Caco-2 (cell line): ENCODE data around the gene HOXB6. TPM values are rescaled to one million over a fixed set of nuclear protein-coding genes. Genes with fewer than 3 reads are reported as not detected.
A peak's percentile ranks its signal among the peaks of the same experiment; 100 is the strongest.

ENCODE experiments used
- BruUV-seq: library from RNA; stranded (reverse); fragments of 400-500 nt; replicated peaks from 2 replicates; lab custom pipeline; 2021; lab: Mats Ljungman, UMichigan
- CTCF ChIA-PET: fragments of 300-600 bp; sonication (Branson Sonifier 250); formaldehyde crosslinking; loops from one replicate; lab custom pipeline; 2022; ENCODE audit warnings: antibody characterized with exemption; lab: Charles Lee
- POLR2A ChIA-PET: fragments of 300-600 bp; sonication (Branson Sonifier 250); formaldehyde crosslinking; loops from one replicate; lab custom pipeline; 2022; ENCODE audit warnings: antibody characterized with exemption; lab: Charles Lee
- DNase-seq, 2 experiments: peaks; one replicate each; pipeline versions ENCODE4 v3.0.0 to v3.0.0-alpha.2; 2020 to 2022
- H3K27me3 ChIP-seq: replicated peaks from 2 replicates; pipeline ENCODE4 v1.6.0; 2011; ENCODE audit warnings: low read length; ENCODE audit not compliant: control insufficient read depth, insufficient read depth
- H3K36me3 ChIP-seq: 2 replicates; pipeline ENCODE4 v1.5.1; 2011; ENCODE audit warnings: low read length; ENCODE audit not compliant: control insufficient read depth, insufficient read depth
- H3K4me1 ChIP-seq: fragments of 250-450 bp; sonication (Bioruptor Pico); 2 replicates; pipeline ENCODE4 v1.5.1; 2020; ENCODE audit warnings: mild to moderate bottlenecking
- H3K4me3 ChIP-seq: 2 replicates; pipeline ENCODE4 v1.5.1; 2011; ENCODE audit warnings: low read depth, mild to moderate bottlenecking, control low read depth, low read length
- H3K9me3 ChIP-seq: fragments of 250-450 bp; sonication (Bioruptor Pico); 2 replicates; pipeline ENCODE4 v1.5.1; 2020; ENCODE audit warnings: mild to moderate bottlenecking, moderate library complexity
- H3K27ac Mint-ChIP-seq: one replicate; pipeline ENCODE4 v1.8.0; 2022; ENCODE audit warnings: mixed read lengths; ENCODE audit not compliant: unreplicated experiment
- H3K27me3 Mint-ChIP-seq: one replicate; pipeline ENCODE4 v1.8.0; 2022; ENCODE audit warnings: mixed read lengths; ENCODE audit not compliant: insufficient read depth, unreplicated experiment
- H3K36me3 Mint-ChIP-seq: one replicate; pipeline ENCODE4 v1.8.0; 2022; ENCODE audit warnings: mild to moderate bottlenecking, mixed read lengths; ENCODE audit not compliant: insufficient read depth, unreplicated experiment
- H3K4me1 Mint-ChIP-seq: one replicate; pipeline ENCODE4 v1.8.0; 2022; ENCODE audit warnings: low read depth, mixed read lengths; ENCODE audit not compliant: unreplicated experiment
- H3K4me3 Mint-ChIP-seq: one replicate; pipeline ENCODE4 v1.8.0; 2022; ENCODE audit warnings: mild to moderate bottlenecking, moderate library complexity, mixed read lengths; ENCODE audit not compliant: unreplicated experiment
- H3K9me3 Mint-ChIP-seq: one replicate; pipeline ENCODE4 v1.8.0; 2022; ENCODE audit warnings: mixed read lengths; ENCODE audit not compliant: unreplicated experiment
- intact Hi-C: fragments of 100-400 bp; cut with micrococcal nuclease; formaldehyde crosslinking; loops from one replicate; pipeline ENCODE4 v1.10.0; 2022; ENCODE audit not compliant: unreplicated experiment
- total RNA-seq: library from RNA; stranded (reverse); gene quantifications from 2 replicates; pipeline ENCODE4 v1.2.3, GENCODE V29; 2022
- TF ChIP-seq, protein P1 (sequence below), 2 experiments: fragments of 200-600 bp in 1 of 2; IDR thresholded peaks; 1 replicate in 1 of 2; 2 replicates in 1 of 2; pipeline versions ENCODE4 v1.5.1 to v1.8.0; 2011 to 2022; ENCODE audit warnings: antibody characterized with exemption in 1 of 2, control low read depth in 1 of 2, inconsistent platforms in 1 of 2, low read depth in 1 of 2, low read length in 1 of 2, mild to moderate bottlenecking in 1 of 2, moderate library complexity in 1 of 2; ENCODE audit not compliant: insufficient read depth in 1 of 2, severe bottlenecking in 1 of 2, unreplicated experiment in 1 of 2

The HOXB6 gene
- total RNA-seq, 1 experiment from 2014 or later, result 1.9 TPM

DNA sequence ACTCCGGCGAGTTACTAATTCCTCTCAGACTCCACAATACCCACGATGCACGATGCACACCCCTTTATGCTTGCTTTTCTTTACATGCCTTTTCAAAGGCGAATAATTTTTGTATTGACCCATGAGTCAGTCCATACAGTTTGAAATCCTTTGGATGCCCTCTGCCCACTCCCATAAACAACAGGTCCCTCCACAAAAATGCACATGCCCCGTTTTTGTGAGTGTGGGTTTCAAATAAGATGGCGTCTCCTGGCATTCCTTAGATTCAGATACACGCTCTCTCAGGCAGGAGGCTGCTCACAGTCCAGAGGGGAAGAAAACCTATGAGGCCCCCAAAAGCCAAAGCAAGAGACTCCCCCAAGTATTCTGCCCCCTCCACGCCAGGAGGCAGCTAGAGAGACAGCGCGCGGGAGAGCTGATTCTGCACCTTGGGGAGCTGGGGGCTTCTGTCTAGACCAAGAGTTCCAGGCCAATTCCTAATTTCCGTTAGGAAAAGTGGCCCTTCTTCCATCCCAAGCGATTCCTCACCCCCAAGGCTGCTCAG, 40.9 kb upstream of the HOXB6 start:
- Mint-ChIP-seq H3K4me3 (peak overlapping the region; percentile 77), H3K36me3 (no peaks in the 10 kb centered on the region), H3K27me3 (peaks cover 26% of the 10 kb centered on the region), H3K9me3 (no peaks in the 10 kb centered on the region), H3K27ac (no peak overlapping the region), H3K4me1 (peaks cover 7% of the 10 kb centered on the region)
- TF ChIP-seq, protein P1, sequence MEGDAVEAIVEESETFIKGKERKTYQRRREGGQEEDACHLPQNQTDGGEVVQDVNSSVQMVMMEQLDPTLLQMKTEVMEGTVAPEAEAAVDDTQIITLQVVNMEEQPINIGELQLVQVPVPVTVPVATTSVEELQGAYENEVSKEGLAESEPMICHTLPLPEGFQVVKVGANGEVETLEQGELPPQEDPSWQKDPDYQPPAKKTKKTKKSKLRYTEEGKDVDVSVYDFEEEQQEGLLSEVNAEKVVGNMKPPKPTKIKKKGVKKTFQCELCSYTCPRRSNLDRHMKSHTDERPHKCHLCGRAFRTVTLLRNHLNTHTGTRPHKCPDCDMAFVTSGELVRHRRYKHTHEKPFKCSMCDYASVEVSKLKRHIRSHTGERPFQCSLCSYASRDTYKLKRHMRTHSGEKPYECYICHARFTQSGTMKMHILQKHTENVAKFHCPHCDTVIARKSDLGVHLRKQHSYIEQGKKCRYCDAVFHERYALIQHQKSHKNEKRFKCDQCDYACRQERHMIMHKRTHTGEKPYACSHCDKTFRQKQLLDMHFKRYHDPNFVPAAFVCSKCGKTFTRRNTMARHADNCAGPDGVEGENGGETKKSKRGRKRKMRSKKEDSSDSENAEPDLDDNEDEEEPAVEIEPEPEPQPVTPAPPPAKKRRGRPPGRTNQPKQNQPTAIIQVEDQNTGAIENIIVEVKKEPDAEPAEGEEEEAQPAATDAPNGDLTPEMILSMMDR (IDR thresholded peaks at IDR 0.05; ENCODE audit: insufficient read depth in 1 of 2, low read depth in 1 of 2, low read length in 1 of 2, severe bottlenecking in 1 of 2, unreplicated experiment in 1 of 2), result no peak
- intact Hi-C loops, result loop anchor here (2.0 kb wide), 1 partner anchor 19 kb away; the partner anchor contains the start of gene HOXB9
- Histone ChIP-seq H3K9me3 (no peaks in the 10 kb centered on the region), H3K36me3 (no peaks in the 10 kb centered on the region), H3K4me1 (peaks cover 9% of the 10 kb centered on the region; the same call in 1 of the 2 replicates), H3K4me3 (peak overlapping the region; percentile 30), H3K27me3 (no peaks in the 10 kb centered on the region)
- DNase-seq, result no peak
- BruUV-seq, result no TSS peak
- CTCF ChIA-PET, result interaction anchor here (0.5 kb wide), 1 partner anchor 53 kb away, joined by 3 read pairs; no protein-coding TSS in a partner anchor
- POLR2A ChIA-PET, result no interaction called here

DNA sequence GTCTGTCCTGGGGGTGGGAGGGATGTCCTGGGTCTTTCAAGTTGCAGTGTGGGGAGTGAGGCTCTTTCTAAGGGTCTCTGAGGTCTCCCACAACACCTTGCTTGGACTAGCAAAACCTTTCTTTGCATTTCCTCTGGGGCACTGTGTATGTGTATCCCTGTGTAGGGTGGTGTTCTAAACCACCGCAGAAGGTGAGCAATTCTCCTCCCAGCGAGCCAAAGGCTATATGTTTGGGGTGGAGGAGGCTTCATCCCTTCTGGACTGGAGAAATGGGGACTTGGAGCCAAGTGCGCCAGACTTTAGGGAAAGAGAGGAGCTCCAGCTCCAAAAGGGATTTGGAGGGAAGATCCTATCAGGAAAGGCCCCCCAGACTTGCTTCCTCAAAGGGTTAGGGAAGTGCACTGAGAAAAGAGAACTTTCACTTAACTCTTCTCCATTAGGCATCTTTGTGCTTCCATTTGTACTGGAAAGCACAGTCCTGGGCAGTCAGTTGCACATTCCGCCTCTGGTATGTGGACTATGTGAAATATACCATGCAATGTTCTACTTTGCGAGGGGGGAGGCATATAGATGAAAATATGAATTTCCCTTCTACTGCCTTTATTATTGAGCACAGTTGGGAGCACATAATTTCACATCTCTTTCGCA, 40.2 kb upstream of the HOXB6 start:
- peak in 1 of 2 experiments; percentile 30 for DNase-seq
- Mint-ChIP-seq H3K9me3 (no peaks in the 10 kb centered on the region), H3K4me3 (no peak overlapping the region), H3K27me3 (peaks cover 22% of the 10 kb centered on the region), H3K36me3 (no peaks in the 10 kb centered on the region), H3K4me1 (peaks cover 7% of the 10 kb centered on the region), H3K27ac (no peak overlapping the region)
- Histone ChIP-seq H3K36me3 (no peaks in the 10 kb centered on the region), H3K27me3 (no peaks in the 10 kb centered on the region), H3K4me3 (no peak overlapping the region), H3K4me1 (peaks cover 9% of the 10 kb centered on the region; the same call in 1 of the 2 replicates), H3K9me3 (no peaks in the 10 kb centered on the region)
- CTCF ChIA-PET, result no interaction called here
- intact Hi-C loops, result no loop called here
- TF ChIP-seq, protein P1 (IDR thresholded peaks at IDR 0.05; ENCODE audit: insufficient read depth in 1 of 2, low read depth in 1 of 2, low read length in 1 of 2, severe bottlenecking in 1 of 2, unreplicated experiment in 1 of 2), result no peak
- no TSS peak for BruUV-seq
- POLR2A ChIA-PET, result no interaction called here

DNA sequence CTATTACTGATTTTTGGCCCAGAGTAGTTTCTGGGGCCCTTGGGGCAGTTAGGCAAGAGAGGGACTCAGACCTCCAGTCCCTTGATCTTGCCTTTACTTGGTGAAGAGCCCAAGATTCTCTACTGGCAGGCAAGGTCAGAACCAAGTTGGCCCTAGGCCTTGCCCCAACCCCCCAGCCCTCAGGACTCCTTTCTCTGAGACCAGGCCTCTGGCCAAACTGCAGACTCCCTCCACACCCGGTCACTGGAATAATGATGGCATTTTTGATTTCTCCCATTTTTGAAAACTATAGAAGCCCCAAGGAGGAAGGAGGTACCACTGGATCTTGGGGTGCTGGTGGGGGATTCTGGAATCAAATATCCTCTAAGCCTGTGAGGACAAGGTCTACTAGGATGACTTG, 39.4 kb upstream of the HOXB6 start:
- CTCF ChIA-PET, result no interaction called here
- intact Hi-C loops, result no loop called here
- no TSS peak for BruUV-seq
- no peak overlapping the region for H3K4me3 Mint-ChIP-seq
- no peaks in the 10 kb centered on the region for H3K27me3 ChIP-seq
- H3K9me3 Mint-ChIP-seq, result no peaks in the 10 kb centered on the region
- H3K27me3 Mint-ChIP-seq, result peaks cover 15% of the 10 kb centered on the region
- DNase-seq, result peak in 1 of 2 experiments; percentile 28
- no peaks in the 10 kb centered on the region for H3K36me3 Mint-ChIP-seq
- peaks cover 9% of the 10 kb centered on the region; the same call in 1 of the 2 replicates for H3K4me1 ChIP-seq
- POLR2A ChIA-PET, result no interaction called here
- H3K4me1 Mint-ChIP-seq, result peaks cover 7% of the 10 kb centered on the region
- TF ChIP-seq, protein P1 (IDR thresholded peaks at IDR 0.05; ENCODE audit: insufficient read depth in 1 of 2, low read depth in 1 of 2, low read length in 1 of 2, severe bottlenecking in 1 of 2, unreplicated experiment in 1 of 2), result no peak
- no peaks in the 10 kb centered on the region for H3K36me3 ChIP-seq
- H3K9me3 ChIP-seq, result no peaks in the 10 kb centered on the region
- H3K4me3 ChIP-seq, result no peak overlapping the region
- H3K27ac Mint-ChIP-seq, result no peak overlapping the region
